NOMO-1 treated with DMSO at 0.1 percent for 48 hours (cell line): Measurements from ENCODE around the gene PHF19.

Source experiments
- DNase-seq: peaks from one replicate; lab custom pipeline; 2025; ENCODE audit not compliant: unreplicated experiment; lab: John Stamatoyannopoulos, UW

Gene PHF19

DNA sequence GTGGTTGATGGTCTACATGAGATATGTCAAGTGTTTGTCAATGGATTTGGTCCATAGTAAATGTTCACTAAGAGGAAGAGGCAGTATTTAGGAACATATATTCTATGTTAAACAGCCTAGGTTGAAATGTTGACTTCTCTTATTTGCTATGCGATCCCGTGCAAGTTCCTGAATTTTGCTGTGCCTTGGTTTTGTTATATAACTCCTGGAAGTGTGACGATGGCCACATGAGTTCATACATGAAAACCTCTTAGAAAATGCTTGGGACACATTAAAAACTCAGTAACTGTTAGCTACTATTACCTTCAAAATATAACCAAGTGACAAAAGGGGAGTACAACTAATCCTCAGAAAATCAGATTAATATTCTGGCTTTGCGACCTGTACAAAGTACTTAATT, 61.9 kb downstream of the PHF19 start:
- DNase-seq = no peak

DNA sequence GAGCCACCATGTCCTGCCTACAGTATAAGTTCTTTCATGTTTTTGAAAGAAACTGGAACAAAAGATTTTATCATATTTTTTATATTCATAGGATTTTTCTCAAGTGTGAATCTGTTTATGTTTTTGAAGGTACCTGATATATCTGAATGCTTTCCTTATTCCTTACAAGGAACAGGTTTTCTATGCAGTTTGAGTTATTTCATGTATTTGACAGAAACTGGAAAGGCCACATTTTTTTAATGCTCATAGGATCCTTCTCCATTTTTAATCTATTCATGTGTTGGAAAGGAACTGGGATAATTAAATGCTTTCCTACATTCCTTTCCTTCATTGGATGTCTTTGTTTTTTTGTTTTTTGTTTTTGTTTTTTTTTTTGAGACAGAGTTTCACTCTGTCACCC, 68.1 kb downstream of the PHF19 start:
- no peak for DNase-seq

DNA sequence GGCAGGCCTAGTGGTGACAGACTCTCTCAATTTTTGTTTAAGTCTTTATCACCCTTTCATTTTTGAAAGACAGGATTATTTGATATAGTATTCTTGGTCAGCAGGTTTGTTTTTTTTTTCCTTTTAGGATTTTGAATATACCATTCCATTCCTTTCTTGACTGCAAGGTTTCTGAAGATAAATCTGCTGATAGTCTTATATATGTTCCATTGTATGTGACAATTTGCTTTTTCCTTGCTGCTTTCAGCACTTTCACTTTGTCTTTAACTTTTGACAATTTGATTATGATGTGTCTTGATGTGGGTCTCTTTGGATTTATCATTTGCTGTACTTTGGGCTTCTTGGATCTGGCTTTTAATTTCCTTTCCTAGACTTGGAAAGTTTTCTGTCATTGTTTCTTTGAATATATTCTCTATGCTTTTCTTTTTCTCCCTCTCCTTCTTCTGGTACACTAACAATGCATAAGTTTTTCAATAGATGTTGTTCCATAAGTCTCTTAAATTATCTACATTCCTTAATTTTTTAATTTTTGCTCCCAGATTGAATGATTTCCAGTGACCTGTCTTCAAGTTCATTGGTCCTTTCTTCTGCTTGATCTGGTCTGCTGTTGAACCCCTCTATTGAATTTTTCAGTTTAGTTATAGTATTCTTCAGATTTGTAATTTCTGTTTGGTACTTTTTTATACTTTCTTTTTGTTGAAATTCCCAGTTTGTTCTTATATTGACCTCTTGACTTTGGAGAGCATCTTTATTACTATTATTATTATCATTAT, 69.2 kb downstream of the PHF19 start:
- no peak for DNase-seq
